IPS-18c (cell line): ENCODE measurements around the gene LMF1.
"Not testable (repeated sequence)": the region's sequence is repeated elsewhere in the genome, so short reads cannot be mapped to it uniquely, and the experiment has no call there.

Experiments
- H3K4me3 ChIP-seq: 2 replicates; pipeline ENCODE4 v1.7.0; 2013; ENCODE audit warnings: low read depth, mild to moderate bottlenecking, low read length, moderate library complexity; ENCODE audit not compliant: insufficient read depth
- H3K9me3 ChIP-seq: one replicate; pipeline ENCODE4 v1.6.1; 2013; ENCODE audit warnings: mild to moderate bottlenecking, low read length, moderate library complexity; ENCODE audit not compliant: control insufficient read depth, insufficient read depth

LMF1 gene

DNA sequence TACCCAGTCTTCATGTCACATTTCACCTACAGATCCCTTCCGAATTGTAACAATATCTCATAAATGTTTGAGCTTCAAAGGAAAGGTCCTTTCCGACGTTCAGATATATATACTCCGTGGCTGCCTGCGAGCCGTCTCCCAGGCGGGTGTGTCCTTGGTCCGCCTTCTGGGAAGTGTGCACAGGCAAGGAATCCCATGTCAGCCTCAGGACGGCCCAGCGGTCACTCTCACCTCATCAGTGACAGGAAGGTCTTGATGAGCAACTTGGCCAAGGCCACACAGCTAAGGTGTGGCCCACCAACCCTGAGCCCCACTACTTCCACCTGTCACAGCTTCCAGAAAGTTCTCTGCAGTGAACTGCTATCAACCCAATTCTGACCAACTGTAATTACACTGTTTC lies 4.3 kb downstream of the LMF1 start:
- Histone ChIP-seq H3K9me3 (peaks cover 4% of the 10 kb centered on the region), H3K4me3 (no peak overlapping the region)

GRCh38 chr16:966035-966434 lies 4.7 kb downstream of the LMF1 start:
- no peak overlapping the region for H3K4me3 ChIP-seq
- peaks cover 2% of the 10 kb centered on the region for H3K9me3 ChIP-seq

GRCh38 chr16:965487-965886 lies 5.3 kb downstream of the LMF1 start:
- Histone ChIP-seq H3K4me3 (no peak overlapping the region), H3K9me3 (peaks cover 2% of the 10 kb centered on the region)

DNA sequence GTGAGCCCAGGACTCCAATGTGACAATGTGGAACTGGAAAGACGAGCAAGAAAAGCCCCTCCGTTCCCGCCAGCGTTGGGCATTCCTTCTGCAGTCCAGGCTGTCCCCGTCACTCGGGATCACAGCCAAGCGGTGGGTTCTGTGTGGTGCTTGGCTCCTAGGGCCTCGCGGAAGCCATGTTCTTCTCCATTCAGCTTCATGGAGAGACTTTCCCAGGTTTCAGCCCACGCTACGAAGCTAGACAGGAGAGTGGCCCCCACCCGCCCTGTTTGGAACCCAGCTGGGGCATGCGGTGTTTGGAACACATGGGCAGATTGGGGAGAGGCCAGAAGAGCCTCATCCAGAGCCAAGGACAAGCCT lies 5.8 kb downstream of the LMF1 start:
- H3K4me3 ChIP-seq = no peak overlapping the region
- H3K9me3 ChIP-seq = peaks cover 2% of the 10 kb centered on the region

DNA sequence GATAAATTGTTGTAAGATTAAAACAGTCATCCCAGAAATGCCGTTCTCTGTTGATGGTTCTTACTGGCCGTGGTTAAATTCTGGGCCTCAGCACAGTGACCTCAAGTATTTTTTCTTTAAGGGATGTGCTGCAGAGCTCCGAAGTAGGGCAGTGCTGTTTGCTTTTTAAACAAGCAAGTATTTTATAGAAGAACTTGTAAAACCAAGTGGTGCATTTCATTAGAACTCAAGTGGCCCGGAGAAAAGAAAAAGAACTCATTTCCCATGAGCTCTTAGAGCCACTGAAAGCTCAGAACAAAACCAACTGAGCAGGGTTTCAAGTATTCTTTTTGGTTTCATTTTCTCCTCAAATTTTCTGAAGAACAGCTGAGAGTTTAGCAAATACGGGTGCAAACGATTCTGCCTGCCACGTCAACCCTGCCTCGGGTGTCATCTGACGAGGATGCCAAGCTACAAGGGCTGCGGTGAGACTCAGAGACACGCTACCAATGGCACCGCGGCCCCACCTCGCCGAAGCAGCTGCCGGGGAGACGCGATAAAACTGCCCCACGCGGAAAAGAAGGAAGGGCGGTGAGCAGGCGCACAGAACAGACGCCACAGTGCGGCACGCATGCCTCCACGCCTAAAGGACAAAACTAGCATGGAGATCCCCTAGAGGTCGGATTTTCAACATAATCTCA lies 6.3 kb downstream of the LMF1 start:
- Histone ChIP-seq H3K4me3 (no peak overlapping the region), H3K9me3 (peaks cover 2% of the 10 kb centered on the region)

DNA sequence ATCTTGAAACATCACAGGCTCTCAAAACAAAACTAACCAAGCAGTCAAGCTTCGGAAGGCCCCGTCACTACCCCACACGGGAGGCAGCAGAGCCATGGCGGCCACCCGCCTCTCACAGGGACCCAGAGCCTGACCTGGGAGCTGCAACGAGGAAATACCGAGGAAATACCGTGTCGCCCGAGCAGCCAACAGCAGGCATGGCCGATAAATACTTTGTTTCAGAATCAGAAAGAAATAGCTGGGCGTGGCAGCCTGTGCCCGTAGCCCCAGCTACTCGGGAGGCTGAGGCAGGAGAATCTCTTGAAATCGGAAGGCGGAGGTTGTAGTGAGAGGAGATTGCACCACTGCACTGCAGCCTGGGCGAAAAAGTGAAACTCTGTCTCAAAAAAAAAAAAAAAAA lies 6.9 kb downstream of the LMF1 start:
- H3K9me3 ChIP-seq = peaks cover 2% of the 10 kb centered on the region
- no peak overlapping the region for H3K4me3 ChIP-seq

GRCh38 chr16:962901-963814 lies 7.6 kb downstream of the LMF1 start:
- Histone ChIP-seq H3K4me3 (no peak overlapping the region), H3K9me3 (peaks cover 2% of the 10 kb centered on the region)

DNA sequence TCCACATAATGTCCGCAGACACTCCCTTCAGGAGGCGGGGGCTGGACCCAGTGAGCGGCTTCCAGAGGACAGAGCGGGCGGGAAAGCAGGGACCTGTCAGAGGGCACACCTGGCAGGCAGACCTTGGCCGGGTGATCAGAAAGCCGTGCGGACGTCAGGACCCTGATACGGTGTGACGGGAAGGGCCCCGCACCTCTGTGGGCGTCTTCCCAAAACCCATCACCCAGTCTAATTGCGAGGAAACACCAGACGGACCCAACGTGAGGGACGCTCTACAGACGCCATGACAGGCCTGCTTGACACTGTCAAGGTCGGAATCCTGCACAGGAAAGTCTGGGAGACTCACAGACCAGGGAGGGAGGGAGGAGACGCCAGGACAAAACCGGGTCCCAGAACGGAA lies 8.4 kb downstream of the LMF1 start:
- Histone ChIP-seq H3K9me3 (peaks cover 2% of the 10 kb centered on the region), H3K4me3 (no peak overlapping the region)

- H3K4me3 ChIP-seq = no peak overlapping the region
- H3K9me3 ChIP-seq = no peaks in the 10 kb centered on the region
Measured at GRCh38 chr16:959232-960040, 11.3 kb downstream of the LMF1 start.

DNA sequence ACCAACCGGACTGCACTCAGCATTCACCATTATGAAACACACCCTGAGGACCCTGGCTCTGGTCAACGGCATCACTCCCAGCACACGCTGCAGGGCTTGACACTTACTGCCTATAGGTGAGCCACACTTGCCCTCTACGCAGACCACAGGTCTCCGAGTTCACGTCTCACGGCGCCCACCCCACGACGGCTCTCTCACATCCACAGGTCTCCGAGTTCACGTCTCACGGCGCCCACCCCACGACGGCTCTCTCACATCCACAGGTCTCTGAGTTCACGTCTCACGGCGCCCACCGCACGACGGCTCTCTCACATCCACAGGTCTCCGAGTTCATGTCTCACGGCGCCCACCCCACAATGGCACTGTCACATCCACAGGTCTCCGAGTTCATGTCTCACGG lies 15.0 kb downstream of the LMF1 start:
- not testable (repeated sequence) for H3K4me3 ChIP-seq, H3K9me3 ChIP-seq

- not testable (repeated sequence) for H3K9me3 ChIP-seq, H3K4me3 ChIP-seq
Measured at GRCh38 chr16:953818-954217, 17.0 kb downstream of the LMF1 start.

DNA sequence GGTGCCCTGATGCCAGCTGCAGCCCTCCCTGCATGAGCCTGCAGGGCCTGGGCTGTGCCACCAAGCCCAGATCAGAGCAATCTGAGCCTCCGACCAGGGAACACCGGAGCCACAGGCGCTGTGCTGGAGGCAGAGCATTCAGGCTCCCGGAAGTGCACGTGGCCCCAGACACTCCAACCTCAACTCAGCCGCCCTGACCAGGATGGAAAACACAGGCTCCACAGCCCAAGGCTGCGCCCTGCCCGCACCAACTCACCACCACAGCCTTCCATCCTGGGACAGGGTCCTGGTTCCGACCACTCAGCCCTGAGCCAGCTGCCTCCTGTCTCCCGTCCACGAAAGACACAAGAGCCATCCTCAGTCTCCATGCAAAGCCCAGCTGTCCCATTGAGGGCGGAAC lies 18.5 kb downstream of the LMF1 start:
- H3K4me3 ChIP-seq = no peak overlapping the region
- no peaks in the 10 kb centered on the region for H3K9me3 ChIP-seq

- Histone ChIP-seq H3K4me3 (no peak overlapping the region), H3K9me3 (no peaks in the 10 kb centered on the region)
Measured at GRCh38 chr16:951660-952301, 19.0 kb downstream of the LMF1 start.

GRCh38 chr16:950733-951573 lies 19.8 kb downstream of the LMF1 start:
- H3K9me3 ChIP-seq, H3K4me3 ChIP-seq: not testable (repeated sequence)

DNA sequence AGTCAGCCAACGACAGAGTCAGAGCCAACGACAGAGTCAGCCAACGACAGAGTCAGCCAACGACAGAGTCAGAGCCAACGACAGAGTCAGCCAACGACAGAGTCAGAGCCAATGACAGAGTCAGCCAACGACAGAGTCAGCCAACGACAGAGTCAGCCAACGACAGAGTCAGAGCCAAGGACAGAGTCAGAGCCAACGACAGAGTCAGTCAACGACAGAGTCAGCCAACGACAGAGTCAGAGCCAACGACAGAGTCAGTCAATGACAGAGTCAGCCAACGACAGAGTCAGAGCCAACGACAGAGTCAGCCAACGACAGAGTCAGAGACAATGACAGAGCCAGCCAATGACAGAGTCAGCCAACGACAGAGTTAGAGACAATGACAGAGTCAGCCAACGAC lies 22.0 kb downstream of the LMF1 start:
- H3K4me3 ChIP-seq, H3K9me3 ChIP-seq: not testable (repeated sequence)

DNA sequence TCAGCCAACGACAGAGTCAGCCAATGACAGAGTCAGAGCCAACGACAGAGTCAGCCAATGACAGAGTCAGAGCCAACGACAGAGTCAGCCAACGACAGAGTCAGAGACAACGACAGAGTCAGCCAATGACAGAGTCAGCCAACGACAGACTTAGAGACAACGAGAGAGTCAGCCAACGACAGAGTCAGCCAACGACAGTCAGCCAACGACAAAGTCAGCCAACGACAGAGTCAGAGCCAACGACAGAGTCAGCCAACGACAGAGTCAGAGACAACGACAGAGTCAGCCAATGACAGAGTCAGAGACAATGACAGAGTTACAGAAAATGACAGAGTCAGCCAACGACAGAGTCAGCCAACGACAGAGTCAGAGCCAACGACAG lies 22.9 kb downstream of the LMF1 start:
- not testable (repeated sequence) for H3K9me3 ChIP-seq, H3K4me3 ChIP-seq
